Endothelial cell (in vitro differentiated cells): ENCODE measurements around the gene MAGI1. TPM values are rescaled to one million over a fixed set of nuclear protein-coding genes. Genes with fewer than 3 reads are reported as not detected.

Experiments used
- DNase-seq: peaks from one replicate; pipeline ENCODE4 v3.0.0; 2021; ENCODE audit warnings: low spot score
- H3K27ac Mint-ChIP-seq: one replicate; pipeline ENCODE4 v1.8.0; 2021; ENCODE audit warnings: mixed read lengths, inconsistent platforms; ENCODE audit not compliant: unreplicated experiment
- H3K27me3 Mint-ChIP-seq: one replicate; pipeline ENCODE4 v1.8.0; 2021; ENCODE audit warnings: mild to moderate bottlenecking, moderate library complexity, mixed read lengths, inconsistent platforms; ENCODE audit not compliant: unreplicated experiment
- H3K36me3 Mint-ChIP-seq: one replicate; pipeline ENCODE4 v1.8.0; 2021; ENCODE audit warnings: mild to moderate bottlenecking, low read depth, mixed read lengths, inconsistent platforms; ENCODE audit not compliant: unreplicated experiment
- H3K4me1 Mint-ChIP-seq: one replicate; pipeline ENCODE4 v1.8.0; 2021; ENCODE audit warnings: mild to moderate bottlenecking, mixed read lengths, inconsistent platforms; ENCODE audit not compliant: unreplicated experiment
- H3K4me3 Mint-ChIP-seq: one replicate; pipeline ENCODE4 v1.8.0; 2021; ENCODE audit warnings: mild to moderate bottlenecking, mixed read lengths, inconsistent platforms; ENCODE audit not compliant: unreplicated experiment
- H3K9me3 Mint-ChIP-seq: one replicate; pipeline ENCODE4 v1.8.0; 2021; ENCODE audit warnings: mixed read lengths, inconsistent platforms; ENCODE audit not compliant: unreplicated experiment
- CTCF ChIP-seq: fragments of 200-600 bp; sonication (generic); IDR thresholded peaks from one replicate; pipeline ENCODE4 v1.5.0; 2021; ENCODE audit warnings: antibody characterized with exemption; ENCODE audit not compliant: unreplicated experiment
- total RNA-seq: library from RNA; stranded (reverse); fragmentation: NEBNext Ultra II Directional; extraction: Animal tissue kit (Norgen Biotek cat#: 25700); gene quantifications from one replicate; pipeline ENCODE4 v1.2.1, GENCODE V29; 2021; ENCODE audit not compliant: unreplicated experiment

MAGI1 gene
- total RNA-seq, 1 donor from 2014 or later: 33.8 TPM

GRCh38 chr3:65444447-65444815 is 594.3 kb downstream of the MAGI1 start:
- Mint-ChIP-seq H3K4me1 (no peaks in the 10 kb centered on the region), H3K36me3 (no peaks in the 10 kb centered on the region), H3K27me3 (no peaks in the 10 kb centered on the region), H3K9me3 (no peaks in the 10 kb centered on the region), H3K27ac (no peak overlapping the region), H3K4me3 (no peak overlapping the region)
- no peak for TF ChIP-seq CTCF
- DNase-seq: no peak

GRCh38 chr3:65443739-65444446 is 594.8 kb downstream of the MAGI1 start:
- Mint-ChIP-seq H3K27me3 (no peaks in the 10 kb centered on the region), H3K4me3 (no peak overlapping the region), H3K4me1 (no peaks in the 10 kb centered on the region), H3K36me3 (no peaks in the 10 kb centered on the region), H3K27ac (no peak overlapping the region), H3K9me3 (no peaks in the 10 kb centered on the region)
- TF ChIP-seq CTCF: no peak
- DNase-seq: no peak

- no peak overlapping the region for H3K4me3 Mint-ChIP-seq
- H3K36me3 Mint-ChIP-seq: no peaks in the 10 kb centered on the region
- H3K27me3 Mint-ChIP-seq: no peaks in the 10 kb centered on the region
- DNase-seq: peak; percentile 64
- no peaks in the 10 kb centered on the region for H3K9me3 Mint-ChIP-seq
- no peaks in the 10 kb centered on the region for H3K4me1 Mint-ChIP-seq
- TF ChIP-seq CTCF: peak; percentile 32
- no peak overlapping the region for H3K27ac Mint-ChIP-seq
These were observed 599.0 kb downstream of the MAGI1 start for GRCh38 chr3:65439641-65440284.

GRCh38 chr3:65438612-65439011 is 600.1 kb downstream of the MAGI1 start:
- Mint-ChIP-seq H3K9me3 (no peaks in the 10 kb centered on the region), H3K36me3 (no peaks in the 10 kb centered on the region), H3K4me1 (no peaks in the 10 kb centered on the region), H3K27me3 (no peaks in the 10 kb centered on the region), H3K27ac (no peak overlapping the region), H3K4me3 (no peak overlapping the region)
- DNase-seq: no peak
- TF ChIP-seq CTCF: no peak

GRCh38 chr3:65438096-65438495 is 600.6 kb downstream of the MAGI1 start:
- Mint-ChIP-seq H3K4me3 (no peak overlapping the region), H3K36me3 (no peaks in the 10 kb centered on the region), H3K27me3 (no peaks in the 10 kb centered on the region), H3K9me3 (no peaks in the 10 kb centered on the region), H3K27ac (no peak overlapping the region), H3K4me1 (no peaks in the 10 kb centered on the region)
- no peak for DNase-seq
- no peak for TF ChIP-seq CTCF
